ENCODE data around the gene GNA14.

GRCh38 chr9:77402286-77402685, 245.8 kb downstream of the GNA14 start:
- TF ChIP-seq ZNF555 (tag by site-specific recombination; conservative IDR thresholded peaks at IDR 0.05) (no peak), CTCF (tag by site-specific recombination; IDR thresholded peaks at IDR 0.05) (no peak), ZSCAN4 (tag by site-specific recombination; IDR thresholded peaks at IDR 0.05) (no peak), KLF10 (tag by site-specific recombination; IDR thresholded peaks at IDR 0.05) (no peak), ZNF133 (tag by site-specific recombination; IDR thresholded peaks at IDR 0.05) (no peak)
